ENCODE results near the gene ZNF592.

DNA sequence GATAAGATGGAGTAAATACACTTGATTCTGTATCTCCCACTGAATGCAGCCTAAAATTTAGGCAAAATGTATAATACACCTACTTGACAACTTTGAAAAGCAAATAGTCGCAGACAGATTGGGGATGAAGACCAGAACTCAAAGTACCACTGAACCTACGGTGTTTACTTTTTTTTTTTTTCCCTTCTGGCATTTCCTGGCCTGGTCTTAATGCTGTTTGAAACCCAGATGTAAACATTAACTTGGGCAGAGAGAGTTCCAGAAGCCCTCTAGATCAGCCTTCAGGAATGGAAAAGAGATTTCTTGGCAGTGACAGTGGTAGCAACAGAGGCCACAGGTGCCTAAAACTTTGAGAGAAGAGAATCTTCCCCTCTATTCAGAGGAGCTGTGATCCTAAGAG is 96.6 kb downstream of the ZNF592 start:
- TF ChIP-seq, protein P1, sequence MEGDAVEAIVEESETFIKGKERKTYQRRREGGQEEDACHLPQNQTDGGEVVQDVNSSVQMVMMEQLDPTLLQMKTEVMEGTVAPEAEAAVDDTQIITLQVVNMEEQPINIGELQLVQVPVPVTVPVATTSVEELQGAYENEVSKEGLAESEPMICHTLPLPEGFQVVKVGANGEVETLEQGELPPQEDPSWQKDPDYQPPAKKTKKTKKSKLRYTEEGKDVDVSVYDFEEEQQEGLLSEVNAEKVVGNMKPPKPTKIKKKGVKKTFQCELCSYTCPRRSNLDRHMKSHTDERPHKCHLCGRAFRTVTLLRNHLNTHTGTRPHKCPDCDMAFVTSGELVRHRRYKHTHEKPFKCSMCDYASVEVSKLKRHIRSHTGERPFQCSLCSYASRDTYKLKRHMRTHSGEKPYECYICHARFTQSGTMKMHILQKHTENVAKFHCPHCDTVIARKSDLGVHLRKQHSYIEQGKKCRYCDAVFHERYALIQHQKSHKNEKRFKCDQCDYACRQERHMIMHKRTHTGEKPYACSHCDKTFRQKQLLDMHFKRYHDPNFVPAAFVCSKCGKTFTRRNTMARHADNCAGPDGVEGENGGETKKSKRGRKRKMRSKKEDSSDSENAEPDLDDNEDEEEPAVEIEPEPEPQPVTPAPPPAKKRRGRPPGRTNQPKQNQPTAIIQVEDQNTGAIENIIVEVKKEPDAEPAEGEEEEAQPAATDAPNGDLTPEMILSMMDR (IDR thresholded peaks at IDR 0.05), result no peak
- no peak for TF ChIP-seq POLR2A (IDR thresholded peaks at IDR 0.05)
